Endothelial cell of umbilical vein (primary cell): Measurements from ENCODE around the gene SNN. TPM values are rescaled to one million over a fixed set of nuclear protein-coding genes. Genes with fewer than 3 reads are reported as not detected.

Source experiments
- BruUV-seq: library from RNA; stranded (reverse); fragments of 400-500 nt; replicated peaks from 2 replicates; lab custom pipeline; 2021; lab: Mats Ljungman, UMichigan
- CTCF ChIA-PET: fragments of 300-600, 350-600 bp; sonication (Branson Sonifier 250); formaldehyde crosslinking; loops from one replicate; lab custom pipeline; 2021; ENCODE audit warnings: antibody characterized with exemption, inconsistent platforms; lab: Charles Lee
- POLR2A ChIA-PET: fragments of 300-600, 350-600 bp; sonication (Branson Sonifier 250); formaldehyde crosslinking; loops from one replicate; lab custom pipeline; 2021; ENCODE audit warnings: antibody characterized with exemption, inconsistent platforms; lab: Charles Lee
- DNase-seq: peaks from one replicate; pipeline ENCODE4 v3.0.0-alpha.2; 2011; ENCODE audit warnings: low read depth, low spot score
- FAIRE-seq: peaks from 2 replicates; lab custom pipeline; 2011; peaks lifted over from hg19 to GRCh38; lab: Jason Lieb, UNC
- H2AFZ ChIP-seq: 2 replicates; pipeline ENCODE4 v1.6.0; 2012; ENCODE audit warnings: low read depth, low read length, control low read depth, inconsistent platforms
- H3K27ac ChIP-seq: 2 replicates; pipeline ENCODE4 v1.5.1; 2011; ENCODE audit warnings: low read depth, mild to moderate bottlenecking, control low read depth, low read length, moderate library complexity; ENCODE audit not compliant: insufficient read depth
- H3K27me3 ChIP-seq, 2 experiments: 2 replicates each; pipeline versions ENCODE4 v1.6.0 to v1.6.1; 2011; ENCODE audit warnings: low read length in 2 of 2, mixed read lengths in 1 of 2; ENCODE audit not compliant: control insufficient read depth in 2 of 2, insufficient read depth in 2 of 2
- H3K36me3 ChIP-seq, 2 experiments: 2 replicates in 1 of 2; 3 replicates in 1 of 2; pipeline ENCODE4 v1.5.1; 2011; ENCODE audit warnings: low read length in 2 of 2, mild to moderate bottlenecking in 1 of 2, moderate library complexity in 1 of 2; ENCODE audit not compliant: control insufficient read depth in 2 of 2, insufficient read depth in 2 of 2; ENCODE audit errors: extremely low read depth in 1 of 2
- H3K4me1 ChIP-seq: 3 replicates; pipeline ENCODE4 v1.5.1; 2011; ENCODE audit warnings: mild to moderate bottlenecking, low read length; ENCODE audit not compliant: control insufficient read depth, insufficient read depth; ENCODE audit errors: extremely low read depth
- H3K4me2 ChIP-seq: 2 replicates; pipeline ENCODE4 v1.6.1; 2011; ENCODE audit warnings: low read length, control low read depth, mixed read lengths; ENCODE audit not compliant: insufficient read depth
- H3K4me3 ChIP-seq, 3 experiments: fragments of 200-600 bp in 1 of 3; sonication (generic), shearing (Covaris generic) in 1 of 3; replicated peaks in 1 of 3; 2 replicates each; pipeline ENCODE4 v1.5.1; 2011 to 2016; ENCODE audit warnings: control low read depth in 3 of 3, low read length in 3 of 3, mild to moderate bottlenecking in 2 of 3, inconsistent platforms in 1 of 3, low read depth in 1 of 3, moderate library complexity in 1 of 3; ENCODE audit not compliant: insufficient read depth in 1 of 3
- H3K79me2 ChIP-seq: 2 replicates; pipeline ENCODE4 v1.6.0; 2012; ENCODE audit warnings: low read length, inconsistent platforms; ENCODE audit not compliant: control insufficient read depth, insufficient read depth
- H3K9ac ChIP-seq: replicated peaks from 2 replicates; pipeline ENCODE3; 2011; ENCODE audit warnings: low read length, control low read depth; ENCODE audit not compliant: insufficient read depth; ENCODE audit errors: extremely low read depth
- H3K9me1 ChIP-seq: replicated peaks from 3 replicates; pipeline ENCODE4 v1.6.0; 2011; ENCODE audit warnings: mild to moderate bottlenecking, low read length; ENCODE audit not compliant: control insufficient read depth, insufficient read depth; ENCODE audit errors: extremely low read depth
- H3K9me3 ChIP-seq: replicated peaks from 2 replicates; pipeline ENCODE4 v1.5.1; 2012; ENCODE audit warnings: low read length, inconsistent platforms; ENCODE audit not compliant: control insufficient read depth, insufficient read depth
- H4K20me1 ChIP-seq: replicated peaks from 2 replicates; pipeline ENCODE3; 2011; ENCODE audit warnings: mild to moderate bottlenecking, low read length; ENCODE audit not compliant: control insufficient read depth, insufficient read depth; ENCODE audit errors: extremely low read depth
- EZH2 ChIP-seq: IDR thresholded peaks from 2 replicates; pipeline ENCODE4 v1.6.1; 2012; ENCODE audit warnings: borderline replicate concordance, low read depth, mild to moderate bottlenecking, moderate library complexity, low read length, inconsistent platforms; ENCODE audit not compliant: severe bottlenecking
- FOS ChIP-seq: IDR thresholded peaks from 2 replicates; pipeline ENCODE4 v1.6.1; 2011; ENCODE audit warnings: mild to moderate bottlenecking, low read length, moderate library complexity, borderline replicate concordance; ENCODE audit not compliant: insufficient read depth
- GATA2 ChIP-seq: IDR thresholded peaks from 2 replicates; pipeline ENCODE4 v1.7.0; 2011; ENCODE audit warnings: low read depth, mild to moderate bottlenecking, moderate library complexity, mixed read lengths, low read length; ENCODE audit not compliant: insufficient read length, insufficient read depth
- JUN ChIP-seq: IDR thresholded peaks from 2 replicates; pipeline ENCODE4 v1.6.1; 2011; ENCODE audit warnings: borderline replicate concordance, low read depth; ENCODE audit not compliant: insufficient read length, insufficient read depth
- MYC ChIP-seq: IDR thresholded peaks from one replicate; pipeline ENCODE4 v1.6.1; 2011; ENCODE audit warnings: mild to moderate bottlenecking, low read depth, low read length
- POLR2A ChIP-seq: IDR thresholded peaks from 2 replicates; pipeline ENCODE4 v1.6.1; 2012; ENCODE audit warnings: low read depth, mild to moderate bottlenecking, control low read depth, low read length
- POLR2AphosphoS5 ChIP-seq: IDR thresholded peaks from 2 replicates; pipeline ENCODE4 v1.6.1; 2012; ENCODE audit warnings: low read depth, mild to moderate bottlenecking, control low read depth, low read length, moderate library complexity; ENCODE audit not compliant: insufficient read depth
- dilution Hi-C: fragments of 300-500 bp; cut with MboI; formaldehyde crosslinking; loops from one replicate; pipeline ENCODE4 v1.15.0; 2019; ENCODE audit warnings: low sequenced_read_pairs; ENCODE audit not compliant: extremely low pct_ligation_motif_present
- intact Hi-C: fragments of 100-400 bp; cut with micrococcal nuclease; formaldehyde crosslinking; loops from one replicate; pipeline ENCODE4 v1.10.0; 2022
- polyA plus RNA-seq, 4 experiments: library from polyadenylated mRNA; depleted of rRNA in 3 of 4; stranded (reverse) in 3 of 4; unstranded in 1 of 4; fragments of >200 nt; gene quantifications; 2 replicates each; pipeline versions ENCODE4 v1.2.1 to v1.2.3, GENCODE V29; 2011 to 2012; ENCODE audit warnings: missing spikeins in 1 of 4
- total RNA-seq: library from RNA; stranded (reverse); gene quantifications from 2 replicates; pipeline ENCODE4 v1.2.3, GENCODE V29; 2021
- TF ChIP-seq, protein P1 (sequence below): IDR thresholded peaks from 2 replicates; pipeline ENCODE4 v1.6.1; 2011; ENCODE audit not compliant: insufficient read depth, insufficient read length
- TF ChIP-seq, protein P2 (sequence below), 2 donors: IDR thresholded peaks; 1 replicate in 1 of 2; 2 replicates in 1 of 2; pipeline ENCODE4 v1.5.1; 2011; ENCODE audit warnings: low read length in 2 of 2, mild to moderate bottlenecking in 2 of 2, moderate library complexity in 2 of 2, control low read depth in 1 of 2, inconsistent platforms in 1 of 2, low read depth in 1 of 2; ENCODE audit not compliant: insufficient read depth in 1 of 2; ENCODE audit errors: extremely low read depth in 1 of 2

SNN gene
- total and polyA plus RNA-seq, 2 donors (not counting 3 experiments of a cell fraction or from before 2014, with no cell fraction given): 17.7 to 24.1 TPM

DNA sequence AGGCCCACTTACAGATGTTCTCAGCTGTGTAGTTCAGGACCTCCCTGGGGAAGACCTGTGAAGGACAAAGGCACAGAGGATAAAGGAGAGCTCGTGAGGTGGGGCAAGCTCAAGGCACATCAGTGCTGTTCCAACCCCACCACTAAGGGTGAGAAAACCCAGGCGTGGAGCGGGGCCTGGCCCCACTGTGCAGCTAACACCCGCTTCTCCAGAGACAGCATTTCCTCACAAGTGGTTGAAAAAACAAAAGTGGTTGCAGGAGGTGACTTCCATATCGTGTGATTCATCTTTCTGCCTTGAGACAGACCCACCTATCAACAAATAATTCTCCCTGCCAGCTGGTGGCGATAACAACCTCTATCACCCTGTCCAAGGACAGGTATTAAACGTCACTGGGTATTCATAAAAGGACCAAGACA, 30.0 kb downstream of the SNN start:
- Histone ChIP-seq H2AFZ (no peak overlapping the region), H3K79me2 (peaks cover 6% of the 10 kb centered on the region), H3K9me1 (no peaks in the 10 kb centered on the region), H3K36me3 (peaks cover 13 to 36% of the 10 kb centered on the region in 2 experiments), H4K20me1 (no peaks in the 10 kb centered on the region), H3K4me3 (no peak overlapping the region), H3K9ac (no peak overlapping the region), H3K4me1 (no peaks in the 10 kb centered on the region), H3K27me3 (no peaks in the 10 kb centered on the region), H3K27ac (no peak overlapping the region), H3K4me2 (no peak overlapping the region), H3K9me3 (no peaks in the 10 kb centered on the region)
- BruUV-seq: no TSS peak
- dilution Hi-C loops (no loop called here), intact Hi-C loops (no loop called here)
- POLR2A ChIA-PET: no interaction called here
- TF ChIP-seq, protein P1, sequence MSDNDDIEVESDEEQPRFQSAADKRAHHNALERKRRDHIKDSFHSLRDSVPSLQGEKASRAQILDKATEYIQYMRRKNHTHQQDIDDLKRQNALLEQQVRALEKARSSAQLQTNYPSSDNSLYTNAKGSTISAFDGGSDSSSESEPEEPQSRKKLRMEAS: no peak
- TF ChIP-seq MYC (no peak), EZH2 (no peak), GATA2 (no peak), FOS (no peak), POLR2AphosphoS5 (no peak), POLR2A (no peak), JUN (no peak)
- TF ChIP-seq, protein P2, sequence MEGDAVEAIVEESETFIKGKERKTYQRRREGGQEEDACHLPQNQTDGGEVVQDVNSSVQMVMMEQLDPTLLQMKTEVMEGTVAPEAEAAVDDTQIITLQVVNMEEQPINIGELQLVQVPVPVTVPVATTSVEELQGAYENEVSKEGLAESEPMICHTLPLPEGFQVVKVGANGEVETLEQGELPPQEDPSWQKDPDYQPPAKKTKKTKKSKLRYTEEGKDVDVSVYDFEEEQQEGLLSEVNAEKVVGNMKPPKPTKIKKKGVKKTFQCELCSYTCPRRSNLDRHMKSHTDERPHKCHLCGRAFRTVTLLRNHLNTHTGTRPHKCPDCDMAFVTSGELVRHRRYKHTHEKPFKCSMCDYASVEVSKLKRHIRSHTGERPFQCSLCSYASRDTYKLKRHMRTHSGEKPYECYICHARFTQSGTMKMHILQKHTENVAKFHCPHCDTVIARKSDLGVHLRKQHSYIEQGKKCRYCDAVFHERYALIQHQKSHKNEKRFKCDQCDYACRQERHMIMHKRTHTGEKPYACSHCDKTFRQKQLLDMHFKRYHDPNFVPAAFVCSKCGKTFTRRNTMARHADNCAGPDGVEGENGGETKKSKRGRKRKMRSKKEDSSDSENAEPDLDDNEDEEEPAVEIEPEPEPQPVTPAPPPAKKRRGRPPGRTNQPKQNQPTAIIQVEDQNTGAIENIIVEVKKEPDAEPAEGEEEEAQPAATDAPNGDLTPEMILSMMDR (IDR thresholded peaks at IDR 0.05; ENCODE audit: extremely low read depth in 1 of 2, insufficient read depth in 1 of 2, low read depth in 1 of 2, low read length in 2 of 2): no peak
- CTCF ChIA-PET: interaction anchor here (0.8 to 1.5 kb wide), 6 partner anchors 10 to 370 kb away, joined by 3 to 12 read pairs (median 4); no protein-coding TSS in a partner anchor
- no peak for FAIRE-seq
- DNase-seq: no peak
